NCI-H1092 treated with DMSO at 0.1 percent for 48 hours (cell line): ENCODE measurements around the gene NOM1.

Source experiments
- DNase-seq: peaks from one replicate; lab custom pipeline; 2025; lab: John Stamatoyannopoulos, UW

The NOM1 gene

DNA sequence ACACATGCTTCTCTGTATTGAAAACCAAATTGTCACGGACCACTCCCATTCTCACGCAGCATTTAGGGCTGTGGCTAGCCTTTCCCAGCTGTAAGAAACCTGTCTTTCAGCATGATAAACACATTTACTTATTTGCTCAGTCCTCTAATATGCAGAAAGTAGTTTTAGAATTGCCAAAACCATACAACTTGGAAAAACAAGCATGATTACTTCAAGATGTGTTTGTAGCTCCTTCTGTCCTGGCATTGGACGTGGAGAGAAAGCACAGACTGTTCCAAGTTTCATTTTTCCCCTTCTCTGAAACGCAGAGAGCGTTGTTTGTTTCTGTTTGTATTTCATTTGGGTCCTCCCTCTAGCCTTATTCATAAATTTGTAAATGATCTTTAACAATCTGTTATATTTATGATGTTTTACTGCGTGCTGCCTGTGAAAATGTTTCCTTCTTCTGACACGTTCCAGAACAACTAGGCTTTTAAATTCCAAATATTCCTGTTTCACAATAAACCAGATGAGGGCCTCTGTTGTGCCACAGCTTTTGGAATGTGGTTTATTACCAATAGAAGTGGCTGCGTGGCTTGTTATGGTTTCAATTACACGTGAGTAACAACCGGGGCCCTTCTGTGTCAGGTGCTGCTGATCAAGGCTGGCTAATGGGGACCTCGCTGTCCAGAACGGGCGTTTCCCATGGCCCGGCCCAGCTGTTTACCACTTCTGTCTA, 34.8 kb downstream of the NOM1 start:
- no peak for DNase-seq

DNA sequence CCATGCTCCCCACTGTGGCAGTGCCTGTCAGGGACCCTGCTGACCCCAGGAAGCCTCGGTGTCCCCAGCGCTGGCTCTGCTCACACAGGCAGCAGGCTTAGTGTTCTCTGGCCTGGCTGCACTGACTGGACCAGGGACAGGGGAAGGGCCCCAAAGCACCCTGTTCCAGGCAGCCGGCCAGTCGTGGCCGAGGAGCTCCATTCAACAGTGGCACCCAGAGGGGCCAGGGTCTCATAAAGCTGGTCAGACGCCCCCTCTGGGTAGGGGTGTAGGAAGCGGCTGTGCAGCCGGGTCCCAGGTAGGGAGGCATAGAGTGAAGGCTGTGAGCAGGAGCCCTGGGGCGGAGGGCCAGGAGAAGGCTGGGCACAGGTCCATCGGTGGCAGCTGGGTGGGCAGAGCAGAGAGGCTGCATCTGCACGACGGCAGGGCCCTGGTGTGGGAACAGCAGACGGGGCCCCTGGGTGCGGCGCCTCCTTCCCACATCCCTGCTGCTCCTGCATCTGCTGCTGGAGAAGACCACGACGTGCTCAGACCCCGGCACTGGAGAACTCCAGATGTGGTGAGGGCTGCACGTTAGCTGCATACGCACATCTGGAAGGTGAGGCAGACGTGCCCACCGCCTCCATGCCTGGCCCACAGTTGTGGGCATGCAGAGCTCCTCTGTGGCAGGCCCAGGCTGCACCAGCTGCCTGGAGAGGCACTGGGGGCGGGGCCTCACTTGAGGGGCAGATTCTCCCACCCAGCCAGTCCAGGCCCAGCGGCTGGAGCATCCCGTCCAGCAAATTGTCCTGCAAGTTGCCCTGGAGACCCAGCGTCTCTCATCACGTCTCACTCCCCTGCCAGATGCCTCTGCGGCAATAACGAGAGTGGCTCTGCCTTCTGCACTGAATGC, 35.8 kb downstream of the NOM1 start:
- no peak for DNase-seq

DNA sequence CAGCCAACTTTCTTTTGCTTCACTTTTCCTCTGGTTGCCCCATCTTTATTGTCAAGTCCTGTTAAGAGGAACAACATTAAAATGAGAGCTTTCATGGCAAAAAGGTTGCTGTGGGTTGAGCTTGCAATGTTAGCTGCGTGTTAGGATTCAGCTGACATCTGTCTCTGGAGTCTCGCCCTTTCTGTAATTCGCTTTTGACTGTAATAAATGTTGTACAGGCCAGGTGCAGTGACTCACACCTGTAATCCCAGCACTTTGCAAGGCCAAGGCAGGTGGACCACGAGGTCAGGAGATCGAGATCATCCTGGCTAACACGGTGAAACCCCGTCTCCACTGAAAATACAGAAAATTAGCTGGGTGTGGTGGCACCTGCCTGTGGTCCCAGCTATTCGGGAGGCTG, 36.9 kb downstream of the NOM1 start:
- no peak for DNase-seq

- DNase-seq: no peak
Measured at GRCh38 chr7:156988343-156989185, 39.1 kb downstream of the NOM1 start.

DNA sequence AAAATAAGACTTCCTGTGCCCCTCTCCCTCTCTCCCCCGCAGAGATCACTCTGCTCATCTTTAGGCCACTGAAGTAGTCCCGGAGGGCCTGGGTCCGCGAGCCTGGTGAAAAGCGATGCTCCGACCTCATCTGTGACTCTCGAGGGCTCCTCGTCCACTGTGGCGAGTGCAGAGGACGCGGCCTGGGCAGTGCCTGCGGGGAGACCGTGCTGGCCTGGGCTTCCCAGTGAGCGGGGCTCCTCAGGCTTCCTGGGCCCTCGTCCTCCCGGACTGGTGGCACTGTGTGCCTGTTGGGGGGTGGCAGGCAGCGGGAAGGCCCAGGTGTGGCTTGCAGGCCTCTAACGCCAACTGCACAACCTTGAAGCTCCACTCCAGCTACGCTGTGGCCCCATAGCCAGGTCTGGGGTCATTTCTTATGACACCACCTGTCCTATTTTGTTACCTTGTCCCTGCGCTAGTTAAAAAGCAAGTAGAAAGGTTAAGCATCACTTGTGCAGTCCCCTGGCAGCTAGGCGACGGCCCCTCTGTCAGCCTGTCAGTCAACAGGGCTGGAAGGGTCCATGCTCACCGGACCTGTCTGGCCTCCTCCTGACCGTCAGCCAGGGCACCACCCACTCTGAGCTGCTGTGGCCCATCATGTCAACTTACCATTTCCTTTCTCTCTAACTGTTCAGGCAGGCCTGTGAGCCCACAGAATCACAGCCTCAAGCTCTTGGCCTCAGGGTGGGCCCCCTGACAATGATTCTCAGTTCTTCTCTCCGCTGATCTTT, 40.4 kb downstream of the NOM1 start:
- no peak for DNase-seq

- peak; percentile 82 for DNase-seq
Measured at GRCh38 chr7:156993021-156993924, 43.8 kb downstream of the NOM1 start.

- DNase-seq: no peak
Measured at GRCh38 chr7:156993925-156994235, 44.4 kb downstream of the NOM1 start.

DNA sequence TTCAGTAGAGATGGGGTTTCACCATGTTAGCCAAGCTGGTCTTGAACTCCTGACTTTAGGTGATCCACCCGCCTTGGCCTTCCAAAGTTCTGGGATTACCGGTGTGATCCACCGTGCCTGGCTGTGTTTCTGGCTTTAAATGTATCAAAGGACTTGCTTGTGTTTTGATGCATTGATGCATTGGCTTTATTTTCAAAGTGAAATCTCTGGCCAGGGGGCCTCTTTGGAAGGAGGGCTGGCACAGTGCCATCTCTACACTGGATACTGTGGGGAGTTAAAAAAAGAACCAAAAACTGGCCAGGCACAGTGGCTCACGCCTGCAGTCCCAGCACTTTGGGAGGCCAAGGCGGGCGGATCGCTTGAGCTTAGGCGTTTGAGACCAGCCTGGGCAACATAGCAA, 44.9 kb downstream of the NOM1 start:
- DNase-seq: no peak

DNA sequence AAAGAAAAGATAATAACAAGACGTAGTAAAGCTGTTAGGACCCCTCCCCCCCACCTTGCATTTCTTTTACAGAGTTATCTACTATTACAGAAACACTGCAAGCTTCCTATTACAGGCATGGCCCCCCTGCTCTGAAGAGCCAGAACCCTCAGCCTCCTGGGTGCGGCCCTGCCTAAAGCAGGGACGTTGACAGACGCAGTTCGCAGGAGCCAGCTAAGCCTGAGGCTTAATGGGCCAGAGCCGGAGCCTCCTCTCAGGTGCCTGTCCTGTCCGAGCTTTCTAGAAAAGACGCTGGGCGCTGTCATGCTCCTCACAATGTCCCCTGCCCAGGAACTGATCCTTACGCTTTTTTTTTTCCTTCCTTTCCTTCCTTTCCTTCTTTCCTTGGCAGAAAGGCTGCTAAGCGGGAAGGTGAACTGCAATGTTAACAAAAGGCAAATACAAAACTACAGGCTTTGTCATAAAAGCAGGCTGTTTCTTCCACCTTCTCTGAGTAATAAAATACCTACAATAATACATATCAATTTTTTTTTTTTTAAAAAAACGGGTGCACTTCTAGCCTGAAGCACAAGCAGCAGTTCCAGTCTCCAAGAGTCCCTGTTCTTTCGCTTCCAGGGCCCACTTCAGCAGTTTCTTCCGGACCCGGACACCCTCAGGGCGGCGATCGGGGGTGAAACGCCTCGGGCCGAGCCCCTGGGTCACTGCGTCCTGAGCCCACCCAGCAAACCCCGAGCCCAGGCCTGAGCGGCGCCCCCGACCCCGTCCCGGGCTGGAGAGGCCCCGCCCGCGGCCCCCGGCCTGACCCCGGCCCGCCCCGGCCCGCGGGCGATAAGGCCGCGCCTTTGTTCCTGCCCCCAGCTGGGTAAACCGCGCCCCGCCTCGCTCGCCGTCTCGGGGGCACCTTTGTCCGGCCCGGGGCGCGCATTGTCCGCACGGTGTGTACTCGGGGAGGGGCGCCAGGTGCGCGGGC, 49.8 kb downstream of the NOM1 start:
- DNase-seq: no peak

- DNase-seq: no peak
Measured at GRCh38 chr7:156999958-157000726, 50.6 kb downstream of the NOM1 start.

DNA sequence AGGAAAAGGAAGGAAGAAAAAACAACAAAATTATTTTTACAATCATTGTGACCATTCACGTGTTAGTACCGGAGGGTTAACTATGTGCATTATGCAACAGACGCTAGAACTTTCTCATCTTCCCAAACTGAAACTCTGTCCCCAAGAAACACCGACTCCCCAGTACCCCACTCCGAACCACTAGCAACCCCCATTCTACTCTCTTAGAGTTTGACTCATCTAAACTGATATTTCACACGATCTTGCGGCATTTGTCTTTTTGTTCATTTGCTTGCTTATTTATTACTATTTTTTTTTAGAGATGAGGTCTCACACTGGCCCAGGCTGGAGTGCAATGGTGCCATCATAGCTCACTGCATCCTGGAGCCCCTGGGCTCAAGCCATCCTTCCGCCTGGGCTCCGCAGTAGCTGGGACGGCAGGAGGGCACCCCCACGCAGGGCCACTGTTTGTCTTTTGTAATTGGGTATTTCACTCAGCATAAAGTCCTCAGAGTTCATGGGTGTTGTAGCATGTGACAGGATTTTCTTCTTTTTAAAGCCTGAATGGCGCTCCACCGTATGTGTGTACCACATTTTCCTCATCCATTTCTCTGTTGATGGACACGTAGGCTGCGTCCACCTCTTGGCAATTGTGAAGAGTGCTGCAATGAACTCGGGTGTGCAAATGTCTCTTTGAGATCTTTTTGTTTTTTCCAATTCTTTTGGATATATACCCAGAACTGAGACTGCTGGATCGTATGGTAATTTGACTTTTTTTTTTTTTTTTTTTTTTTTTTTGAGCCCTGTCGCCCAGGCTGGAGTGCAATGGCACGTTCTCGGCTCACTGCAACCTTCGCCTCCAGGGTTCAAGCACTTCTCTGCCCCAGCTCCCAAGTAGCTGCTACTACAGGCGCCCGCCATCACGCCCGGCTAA, 51.5 kb downstream of the NOM1 start:
- DNase-seq: no peak

DNA sequence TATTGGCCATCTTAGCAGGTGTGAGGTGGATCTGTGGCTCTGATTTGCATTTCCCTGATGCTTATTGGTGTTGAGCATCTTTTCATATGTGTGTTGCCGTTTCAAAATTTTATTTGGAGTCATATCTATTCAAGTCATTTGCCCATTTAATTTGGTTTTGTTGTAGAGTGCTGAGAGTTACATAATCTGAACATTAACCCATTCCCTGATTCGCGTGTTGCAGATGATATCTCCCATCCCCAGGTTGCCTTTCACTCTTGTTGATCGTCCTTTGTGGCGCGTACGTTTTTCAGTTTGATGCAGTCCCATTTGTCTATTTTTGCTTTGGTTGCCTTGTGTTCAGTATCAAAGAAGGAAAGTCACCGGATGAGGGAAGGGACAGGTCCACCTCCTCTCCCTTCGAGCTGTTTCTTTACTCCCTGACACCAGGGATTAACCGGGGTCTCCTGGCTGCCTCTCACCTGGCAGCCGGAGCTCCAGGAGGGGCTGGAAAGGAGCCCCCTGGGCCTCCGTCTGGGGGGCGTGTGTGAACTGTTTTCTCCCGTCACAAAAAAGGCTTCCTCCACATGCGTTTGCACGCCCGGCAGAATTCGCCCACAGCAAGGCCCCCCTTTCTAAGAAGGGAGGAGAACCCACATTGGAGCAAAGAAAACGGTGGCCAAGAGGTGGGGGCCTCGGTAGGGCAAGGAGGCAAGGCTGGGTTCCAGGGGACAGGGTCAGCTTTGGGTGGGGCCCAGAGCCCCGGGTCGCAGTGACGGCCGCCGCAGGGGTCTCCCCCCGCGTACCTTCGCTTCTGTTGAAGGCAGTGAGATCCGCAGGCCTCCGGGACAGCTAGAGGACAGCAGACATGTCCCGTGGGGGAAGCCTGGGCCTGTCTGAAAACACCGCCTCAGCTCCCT, 52.7 kb downstream of the NOM1 start:
- no peak for DNase-seq

DNA sequence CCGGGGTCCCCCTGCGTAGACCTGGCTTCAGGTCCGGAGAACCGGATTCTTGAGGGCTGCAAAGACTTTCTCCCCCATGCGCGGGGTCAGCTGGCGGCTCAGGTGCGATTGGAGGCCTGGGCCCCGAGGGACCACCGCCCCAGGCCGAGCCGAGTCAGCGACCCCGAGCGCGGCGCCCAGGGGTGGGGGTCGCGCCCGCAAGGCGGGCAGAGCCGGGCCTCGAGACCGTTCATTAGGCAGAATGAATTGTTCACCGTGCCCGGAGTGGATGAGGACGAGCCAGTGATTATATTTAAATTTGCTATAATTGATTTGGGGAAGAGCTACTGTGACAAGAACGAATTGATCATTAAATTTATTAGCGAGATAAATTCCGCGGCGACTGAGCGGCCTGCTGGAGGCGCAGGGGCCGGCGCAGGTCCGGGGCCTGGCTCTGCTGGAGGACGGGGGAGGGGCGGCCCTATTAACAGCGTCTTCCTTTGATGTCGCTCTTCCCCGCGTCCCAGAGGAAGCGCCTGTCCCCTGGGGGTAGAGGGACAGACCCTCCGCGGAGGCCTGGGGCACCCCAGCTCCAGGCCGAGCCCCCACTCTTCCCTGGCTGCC, 53.4 kb downstream of the NOM1 start:
- DNase-seq: no peak

- DNase-seq: no peak
Measured at GRCh38 chr7:157003445-157003755, 53.9 kb downstream of the NOM1 start.

DNA sequence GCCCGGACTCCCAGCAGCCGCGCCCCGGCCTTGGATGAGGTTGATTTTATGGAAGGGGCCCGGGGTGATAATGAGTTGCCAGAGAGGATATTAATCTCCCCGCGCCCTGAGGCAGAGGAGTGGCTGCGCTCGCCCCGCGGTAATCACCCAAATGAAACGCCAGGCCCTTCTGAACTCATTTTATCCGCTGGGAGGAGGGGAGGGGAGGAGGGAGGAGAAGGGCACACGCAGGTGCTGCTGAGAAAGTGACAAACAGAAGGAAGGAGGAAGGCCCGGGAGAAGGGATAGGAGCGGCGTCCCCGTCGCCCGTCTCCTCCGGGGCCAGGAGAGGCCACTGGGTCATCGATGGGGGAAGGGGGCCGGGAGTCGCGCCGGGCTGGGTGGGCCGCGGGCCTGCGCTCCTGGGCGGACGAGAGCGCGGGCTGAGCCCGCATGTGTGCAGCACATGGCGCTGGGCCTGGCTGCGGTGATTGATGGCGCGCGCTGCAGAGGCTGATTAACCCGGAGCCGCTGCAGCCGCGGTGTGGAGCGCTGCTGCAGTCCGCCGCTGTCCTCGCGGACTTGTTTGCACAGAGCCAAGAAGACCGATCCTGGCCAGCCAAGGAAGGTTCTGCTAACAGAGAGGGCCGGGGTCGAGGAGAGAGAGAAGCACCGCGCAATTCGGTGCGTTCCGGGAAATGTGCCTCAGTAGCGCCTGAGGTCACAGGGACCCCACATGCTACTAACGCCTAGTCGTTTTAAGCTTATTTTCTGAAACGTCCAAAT, 54.4 kb downstream of the NOM1 start:
- DNase-seq: no peak
